ENCODE measurements around the gene CEND1. TPM values are rescaled to one million over a fixed set of nuclear protein-coding genes. Genes with fewer than 3 reads are reported as not detected.

Gene CEND1
- not detected for total RNA-seq

- Histone ChIP-seq H3K4me3 (no peak within 1 kb of the TSS), H3K27ac (no peak within 1 kb of the TSS), H3K4me1 (peaks cover 0 to 17% (median under 1%) of the 10 kb centered on the region in 4 donors), H3K9me3 (no peaks in the 10 kb centered on the region), H3K27me3 (peaks cover 0 to 33% of the 10 kb centered on the region in 2 donors), H3K36me3 (peaks cover 0 to 66% (median 0%) of the 10 kb centered on the region in 3 donors)
- WGBS, 2 donors = 0 to 9% methylated on average over 1 to 19 of the region's 44 CpGs
- TF ChIP-seq, protein P1, sequence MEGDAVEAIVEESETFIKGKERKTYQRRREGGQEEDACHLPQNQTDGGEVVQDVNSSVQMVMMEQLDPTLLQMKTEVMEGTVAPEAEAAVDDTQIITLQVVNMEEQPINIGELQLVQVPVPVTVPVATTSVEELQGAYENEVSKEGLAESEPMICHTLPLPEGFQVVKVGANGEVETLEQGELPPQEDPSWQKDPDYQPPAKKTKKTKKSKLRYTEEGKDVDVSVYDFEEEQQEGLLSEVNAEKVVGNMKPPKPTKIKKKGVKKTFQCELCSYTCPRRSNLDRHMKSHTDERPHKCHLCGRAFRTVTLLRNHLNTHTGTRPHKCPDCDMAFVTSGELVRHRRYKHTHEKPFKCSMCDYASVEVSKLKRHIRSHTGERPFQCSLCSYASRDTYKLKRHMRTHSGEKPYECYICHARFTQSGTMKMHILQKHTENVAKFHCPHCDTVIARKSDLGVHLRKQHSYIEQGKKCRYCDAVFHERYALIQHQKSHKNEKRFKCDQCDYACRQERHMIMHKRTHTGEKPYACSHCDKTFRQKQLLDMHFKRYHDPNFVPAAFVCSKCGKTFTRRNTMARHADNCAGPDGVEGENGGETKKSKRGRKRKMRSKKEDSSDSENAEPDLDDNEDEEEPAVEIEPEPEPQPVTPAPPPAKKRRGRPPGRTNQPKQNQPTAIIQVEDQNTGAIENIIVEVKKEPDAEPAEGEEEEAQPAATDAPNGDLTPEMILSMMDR (IDR thresholded peaks at IDR 0.05) = no peak
- no peak for TF ChIP-seq EP300 (IDR thresholded peaks at IDR 0.05)
- TF ChIP-seq POLR2A (IDR thresholded peaks at IDR 0.05) = no peak
- DNase-seq (ENCODE audit: low spot score in 2 of 2) = no peak
Observed at GRCh38 chr11:789943-790342, at the start of gene CEND1. Gene CEND1 (minus strand): TSS chr11:790090. CDS start chr11:788576, 1,514 bp downstream.

GRCh38 chr11:839280-839623, 49.4 kb upstream of the CEND1 start:
- no peak for DNase-seq (ENCODE audit: low spot score in 2 of 2)
- no peak overlapping the region for H3K4me3 ChIP-seq
- peak overlapping the region in 1 of 4 donors; percentile 48 for H3K27ac ChIP-seq
- H3K4me1 ChIP-seq = peaks cover 0 to 74% (median 41%) of the 10 kb centered on the region in 4 donors
- H3K36me3 ChIP-seq = peaks cover 0 to 55% (median 7%) of the 10 kb centered on the region in 3 donors
- no peaks in the 10 kb centered on the region for H3K9me3 ChIP-seq
- no peaks in the 10 kb centered on the region for H3K27me3 ChIP-seq
- TF ChIP-seq POLR2A (IDR thresholded peaks at IDR 0.05) (no peak), EP300 (IDR thresholded peaks at IDR 0.05) (no peak)
- TF ChIP-seq, protein P1 (IDR thresholded peaks at IDR 0.05) = no peak
- WGBS, 2 donors = 73 to 87% methylated on average over 3 to 4 of the region's 5 CpGs

DNA sequence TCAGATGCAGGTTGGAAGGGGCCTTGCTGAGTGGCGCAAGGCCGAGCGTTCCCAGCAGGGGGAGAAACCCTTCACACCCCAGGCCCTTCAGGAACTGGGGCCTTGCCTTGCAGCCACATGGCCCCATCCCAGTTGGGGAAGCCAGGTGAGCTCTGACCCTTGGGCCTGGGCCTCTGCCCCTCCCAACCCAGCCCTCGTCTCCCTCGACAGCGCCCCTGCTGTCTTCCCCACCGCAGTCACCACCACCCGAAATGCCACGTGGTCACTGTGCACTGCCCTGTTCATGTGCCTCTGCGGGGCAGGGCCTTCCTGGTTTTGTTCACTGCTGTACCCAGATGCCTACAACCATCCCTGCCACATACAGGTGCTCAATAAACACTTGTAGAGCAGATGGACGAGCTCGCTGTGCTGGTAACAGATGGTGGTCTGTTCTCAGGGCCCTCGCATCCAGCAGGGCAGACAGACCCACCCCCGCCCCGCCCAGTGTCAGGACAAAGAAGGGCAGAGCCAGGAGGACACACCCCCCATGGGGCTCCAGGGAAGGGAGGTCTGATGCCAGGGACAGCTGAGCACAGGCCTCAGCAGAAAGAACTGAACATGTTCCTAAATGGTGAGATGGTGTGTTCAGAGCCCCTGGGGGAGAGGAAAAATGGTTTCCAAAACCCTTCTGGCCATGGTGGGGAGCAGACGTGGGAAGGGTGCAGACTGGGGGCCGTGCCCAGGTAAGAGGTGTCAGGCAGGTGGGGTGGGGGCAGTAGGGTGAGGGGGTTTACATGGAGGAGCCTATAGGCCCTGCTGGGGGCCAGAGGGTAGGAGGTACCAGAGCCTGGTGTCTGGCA, 48.8 kb upstream of the CEND1 start:
- H3K4me1 ChIP-seq = peaks cover 0 to 74% (median 44%) of the 10 kb centered on the region in 4 donors
- no peaks in the 10 kb centered on the region for H3K9me3 ChIP-seq
- TF ChIP-seq, protein P1 (IDR thresholded peaks at IDR 0.05) = no peak
- TF ChIP-seq EP300 (IDR thresholded peaks at IDR 0.05) (no peak), POLR2A (IDR thresholded peaks at IDR 0.05) (no peak)
- no peaks in the 10 kb centered on the region for H3K27me3 ChIP-seq
- H3K27ac ChIP-seq = peak overlapping the region in 2 of 4 donors; percentile 43 to 48
- H3K36me3 ChIP-seq = peaks cover 0 to 55% (median 7%) of the 10 kb centered on the region in 3 donors
- no peak overlapping the region for H3K4me3 ChIP-seq
- DNase-seq (ENCODE audit: low spot score in 2 of 2) = no peak
- WGBS, 2 donors = 47 to 49% methylated on average over 15 to 17 of the region's 17 CpGs

GRCh38 chr11:837990-838307, 48.1 kb upstream of the CEND1 start:
- no peak overlapping the region for H3K4me3 ChIP-seq
- WGBS, 2 donors = 46 to 60% methylated on average over 2 to 3 of the region's 8 CpGs
- H3K27me3 ChIP-seq = no peaks in the 10 kb centered on the region
- TF ChIP-seq EP300 (IDR thresholded peaks at IDR 0.05) = no peak
- no peak for TF ChIP-seq POLR2A (IDR thresholded peaks at IDR 0.05)
- TF ChIP-seq, protein P1 (IDR thresholded peaks at IDR 0.05) = no peak
- no peak for DNase-seq (ENCODE audit: low spot score in 2 of 2)
- H3K27ac ChIP-seq = peak overlapping the region in 2 of 4 donors; percentile 43 to 48
- H3K4me1 ChIP-seq = peaks cover 0 to 77% (median 44%) of the 10 kb centered on the region in 4 donors
- H3K36me3 ChIP-seq = peaks cover 0 to 55% (median 7%) of the 10 kb centered on the region in 3 donors
- no peaks in the 10 kb centered on the region for H3K9me3 ChIP-seq

Data from tibial nerve (tissue), 4 donors.